HepG2 (cell line): ENCODE results near the gene GRK5. TPM values are rescaled to one million over a fixed set of nuclear protein-coding genes. Genes with fewer than 3 reads are reported as not detected.

Source experiments
- ARID2 ChIP-seq: sonication (generic); formaldehyde crosslinking; IDR thresholded peaks from 2 replicates; pipeline ENCODE4 v1.8.1; 2022; ENCODE audit warnings: mild to moderate bottlenecking, missing genetic modification reagents, borderline replicate concordance
- CBFB ChIP-seq: sonication (generic); formaldehyde crosslinking; IDR thresholded peaks from 2 replicates; pipeline ENCODE4 v1.4.0; 2020; ENCODE audit warnings: missing genetic modification reagents
- EP300 ChIP-seq, 3 experiments: sonication (generic) in 1 of 3; formaldehyde crosslinking in 1 of 3; IDR thresholded peaks; 2 replicates each; pipeline versions ENCODE4 v1.5.1 to v1.6.1; 2011 to 2020; ENCODE audit warnings: low read depth in 2 of 3, low read length in 2 of 3, borderline replicate concordance in 1 of 3, improper control_type of control experiment in 1 of 3, mild to moderate bottlenecking in 1 of 3, missing genetic modification reagents in 1 of 3, moderate library complexity in 1 of 3
- FOXM1 ChIP-seq: sonication (generic); formaldehyde crosslinking; IDR thresholded peaks from 2 replicates; pipeline ENCODE4 v1.5.0; 2020; ENCODE audit warnings: missing genetic modification reagents
- GABPB1 ChIP-seq: IDR thresholded peaks from 2 replicates; pipeline ENCODE4 v1.6.1; 2016; ENCODE audit warnings: mild to moderate bottlenecking, missing genetic modification reagents, moderate library complexity, missing compliant biosample characterization
- HMGA1 ChIP-seq: sonication (generic); formaldehyde crosslinking; conservative IDR thresholded peaks from 2 replicates; pipeline ENCODE4 v1.4.0; 2020; ENCODE audit warnings: missing genetic modification reagents
- IKZF4 ChIP-seq: sonication (generic); formaldehyde crosslinking; IDR thresholded peaks from 2 replicates; pipeline ENCODE4 v1.5.1; 2020; ENCODE audit warnings: borderline replicate concordance, mild to moderate bottlenecking, low read depth, missing genetic modification reagents; ENCODE audit errors: not compliant biosample characterization
- KLF11 ChIP-seq: IDR thresholded peaks from 2 replicates; pipeline ENCODE4 v1.6.1; 2016; ENCODE audit warnings: missing compliant biosample characterization
- MAF1 ChIP-seq: sonication (generic); formaldehyde crosslinking; IDR thresholded peaks from 2 replicates; pipeline ENCODE4 v1.5.0; 2020; ENCODE audit warnings: missing genetic modification reagents, borderline replicate concordance
- MTA3 ChIP-seq: sonication (generic); formaldehyde crosslinking; IDR thresholded peaks from 2 replicates; pipeline ENCODE4 v1.4.0; 2020; ENCODE audit warnings: missing genetic modification reagents
- MZF1 ChIP-seq: sonication (generic); formaldehyde crosslinking; IDR thresholded peaks from 2 replicates; pipeline ENCODE4 v1.8.1; 2023; ENCODE audit warnings: mild to moderate bottlenecking, missing genetic modification reagents, borderline replicate concordance
- NCOR1 ChIP-seq: fragments of 200-600 bp; sonication (generic); IDR thresholded peaks from 2 replicates; pipeline ENCODE4 v1.7.0; 2017; ENCODE audit warnings: antibody characterized with exemption, low read length, borderline replicate concordance
- RARA ChIP-seq: IDR thresholded peaks from 2 replicates; pipeline ENCODE4 v1.6.1; 2016; ENCODE audit warnings: missing genetic modification reagents, missing compliant biosample characterization
- SIN3A ChIP-seq: IDR thresholded peaks from 2 replicates; pipeline ENCODE4 v1.6.1; 2011; ENCODE audit warnings: low read depth, mild to moderate bottlenecking, control low read depth, low read length, borderline replicate concordance
- SNAI1 ChIP-seq: sonication (generic); formaldehyde crosslinking; IDR thresholded peaks from 2 replicates; pipeline ENCODE4 v1.5.0; 2020; ENCODE audit warnings: mild to moderate bottlenecking, missing genetic modification reagents, borderline replicate concordance
- ZNF264 ChIP-seq: sonication (generic); formaldehyde crosslinking; IDR thresholded peaks from 2 replicates; pipeline ENCODE4 v1.4.0; 2020; ENCODE audit warnings: missing genetic modification reagents
- ZNF547 ChIP-seq: sonication (generic); formaldehyde crosslinking; IDR thresholded peaks from 2 replicates; pipeline ENCODE4 v1.5.1; 2020; ENCODE audit warnings: mild to moderate bottlenecking, missing genetic modification reagents
- ZNF616 ChIP-seq: sonication (generic); formaldehyde crosslinking; IDR thresholded peaks from 2 replicates; pipeline ENCODE4 v1.5.0; 2020; ENCODE audit warnings: low read depth, mild to moderate bottlenecking, missing genetic modification reagents
- ZNF879 ChIP-seq: sonication (generic); formaldehyde crosslinking; IDR thresholded peaks from 2 replicates; pipeline ENCODE4 v1.8.1; 2023; ENCODE audit warnings: missing genetic modification reagents
- polyA plus RNA-seq, 8 experiments: library from polyadenylated mRNA; depleted of rRNA in 3 of 8; stranded (reverse) in 7 of 8; unstranded in 1 of 8; fragments of >200 nt; fragmentation: Illumina TruSeq in 4 of 8; extraction: Trizol in 4 of 8; gene quantifications; 2 replicates each; pipeline versions ENCODE4 v1.2.1 to v1.2.3, GENCODE V29; 2011 to 2016; ENCODE audit warnings: low read depth in 4 of 8, missing spikeins in 1 of 8, mixed read lengths in 1 of 8; ENCODE audit not compliant: insufficient read depth in 1 of 8
- total RNA-seq, 5 experiments: library from RNA; depleted of rRNA; stranded (reverse); fragments of >200 nt; fragmentation: Illumina TruSeq; extraction: Trizol; gene quantifications; 2 replicates each; pipeline ENCODE4 v1.2.3, GENCODE V29; 2016; ENCODE audit warnings: low read depth in 1 of 5
- TF ChIP-seq, protein P1 (sequence below): IDR thresholded peaks from 2 replicates; pipeline ENCODE4 v1.6.1; 2016; ENCODE audit warnings: low read depth, missing genetic modification reagents, missing compliant biosample characterization
- TF ChIP-seq, protein P2 (sequence below): sonication (generic); formaldehyde crosslinking; IDR thresholded peaks from 2 replicates; pipeline ENCODE4 v1.8.0; 2022; ENCODE audit warnings: missing genetic modification reagents, mild to moderate bottlenecking, borderline replicate concordance
- TF ChIP-seq, protein P3 (sequence below): sonication (generic); formaldehyde crosslinking; IDR thresholded peaks from 2 replicates; pipeline ENCODE4 v1.8.1; 2023; ENCODE audit warnings: mild to moderate bottlenecking, inconsistent platforms, moderate library complexity, missing genetic modification reagents, borderline replicate concordance

Gene GRK5
- total and polyA plus RNA-seq, 2 of the 13 experiments (the other 11 are each of a cell fraction or from before 2014, with no cell fraction given) = 10.4 to 12.6 TPM

DNA sequence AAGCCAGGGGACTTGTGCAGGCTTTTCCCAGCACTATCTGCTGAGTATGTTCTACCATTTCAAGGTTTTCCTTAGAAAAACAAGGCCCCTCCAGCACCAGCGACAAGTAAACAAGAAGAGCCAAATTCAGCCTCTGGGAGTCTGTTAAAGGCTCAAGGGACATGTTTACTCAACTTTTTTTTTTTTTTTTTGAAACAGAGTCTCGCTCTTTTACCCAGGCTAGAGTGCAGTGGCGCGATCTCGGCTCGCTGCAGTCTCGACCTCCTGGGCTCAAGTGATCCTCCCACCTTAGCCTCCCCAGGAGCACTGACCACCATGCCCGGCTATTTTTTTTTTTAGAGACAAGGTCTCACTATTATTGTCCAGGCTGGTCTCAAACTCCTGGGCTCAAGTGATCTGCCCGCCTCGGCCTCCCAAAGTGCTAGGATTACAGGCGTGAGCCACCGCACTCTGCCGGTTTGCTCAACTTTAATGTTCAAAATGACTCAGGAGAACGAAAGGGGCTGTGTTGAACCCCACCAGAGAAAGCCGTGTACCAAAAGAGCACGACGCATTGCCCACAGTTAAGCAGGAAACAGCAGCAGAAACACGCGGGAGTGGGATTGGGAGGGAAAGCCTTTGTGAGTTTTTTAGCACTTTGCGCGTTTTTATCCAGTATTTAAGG is 29.5 kb upstream of the GRK5 start (continued):
- no peak for TF ChIP-seq KLF11 (CRISPR knock-in tag)
- no peak for TF ChIP-seq MZF1 (CRISPR knock-in tag)
- TF ChIP-seq IKZF4 (CRISPR knock-in tag) = no peak
- TF ChIP-seq MAF1 (CRISPR knock-in tag) = no peak
- no peak for TF ChIP-seq SNAI1 (CRISPR knock-in tag)
- peak in 1 of 2 experiments; percentile 53; a peak in 2 of 4 replicates for TF ChIP-seq EP300 (IDR thresholded peaks at IDR 0.05; ENCODE audit: low read depth in 2 of 2, low read length in 2 of 2)
- 0 out of 2 replicates have a peak, but pooled peaks have one; percentile 8 for TF ChIP-seq EP300 (CRISPR knock-in tag; IDR thresholded peaks at IDR 0.05; ENCODE audit: borderline replicate concordance)
- TF ChIP-seq ZNF264 (CRISPR knock-in tag) = no peak; the same call in 1 of the 2 replicates
- TF ChIP-seq, protein P1, sequence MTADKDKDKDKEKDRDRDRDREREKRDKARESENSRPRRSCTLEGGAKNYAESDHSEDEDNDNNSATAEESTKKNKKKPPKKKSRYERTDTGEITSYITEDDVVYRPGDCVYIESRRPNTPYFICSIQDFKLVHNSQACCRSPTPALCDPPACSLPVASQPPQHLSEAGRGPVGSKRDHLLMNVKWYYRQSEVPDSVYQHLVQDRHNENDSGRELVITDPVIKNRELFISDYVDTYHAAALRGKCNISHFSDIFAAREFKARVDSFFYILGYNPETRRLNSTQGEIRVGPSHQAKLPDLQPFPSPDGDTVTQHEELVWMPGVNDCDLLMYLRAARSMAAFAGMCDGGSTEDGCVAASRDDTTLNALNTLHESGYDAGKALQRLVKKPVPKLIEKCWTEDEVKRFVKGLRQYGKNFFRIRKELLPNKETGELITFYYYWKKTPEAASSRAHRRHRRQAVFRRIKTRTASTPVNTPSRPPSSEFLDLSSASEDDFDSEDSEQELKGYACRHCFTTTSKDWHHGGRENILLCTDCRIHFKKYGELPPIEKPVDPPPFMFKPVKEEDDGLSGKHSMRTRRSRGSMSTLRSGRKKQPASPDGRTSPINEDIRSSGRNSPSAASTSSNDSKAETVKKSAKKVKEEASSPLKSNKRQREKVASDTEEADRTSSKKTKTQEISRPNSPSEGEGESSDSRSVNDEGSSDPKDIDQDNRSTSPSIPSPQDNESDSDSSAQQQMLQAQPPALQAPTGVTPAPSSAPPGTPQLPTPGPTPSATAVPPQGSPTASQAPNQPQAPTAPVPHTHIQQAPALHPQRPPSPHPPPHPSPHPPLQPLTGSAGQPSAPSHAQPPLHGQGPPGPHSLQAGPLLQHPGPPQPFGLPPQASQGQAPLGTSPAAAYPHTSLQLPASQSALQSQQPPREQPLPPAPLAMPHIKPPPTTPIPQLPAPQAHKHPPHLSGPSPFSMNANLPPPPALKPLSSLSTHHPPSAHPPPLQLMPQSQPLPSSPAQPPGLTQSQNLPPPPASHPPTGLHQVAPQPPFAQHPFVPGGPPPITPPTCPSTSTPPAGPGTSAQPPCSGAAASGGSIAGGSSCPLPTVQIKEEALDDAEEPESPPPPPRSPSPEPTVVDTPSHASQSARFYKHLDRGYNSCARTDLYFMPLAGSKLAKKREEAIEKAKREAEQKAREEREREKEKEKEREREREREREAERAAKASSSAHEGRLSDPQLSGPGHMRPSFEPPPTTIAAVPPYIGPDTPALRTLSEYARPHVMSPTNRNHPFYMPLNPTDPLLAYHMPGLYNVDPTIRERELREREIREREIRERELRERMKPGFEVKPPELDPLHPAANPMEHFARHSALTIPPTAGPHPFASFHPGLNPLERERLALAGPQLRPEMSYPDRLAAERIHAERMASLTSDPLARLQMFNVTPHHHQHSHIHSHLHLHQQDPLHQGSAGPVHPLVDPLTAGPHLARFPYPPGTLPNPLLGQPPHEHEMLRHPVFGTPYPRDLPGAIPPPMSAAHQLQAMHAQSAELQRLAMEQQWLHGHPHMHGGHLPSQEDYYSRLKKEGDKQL (CRISPR knock-in tag) = 0 out of 2 replicates have a peak, but pooled peaks have one; percentile 1
- no peak for TF ChIP-seq GABPB1
- TF ChIP-seq CBFB = no peak
- 0 out of 2 replicates have a peak, but pooled peaks have one; percentile 17 for TF ChIP-seq SIN3A
- TF ChIP-seq ZNF547 (CRISPR knock-in tag) = peak; percentile 33; the same call in 1 of the 2 replicates
- no peak for TF ChIP-seq ARID2
- TF ChIP-seq RARA = 0 out of 2 replicates have a peak, but pooled peaks have one; percentile 16
- TF ChIP-seq, protein P2, sequence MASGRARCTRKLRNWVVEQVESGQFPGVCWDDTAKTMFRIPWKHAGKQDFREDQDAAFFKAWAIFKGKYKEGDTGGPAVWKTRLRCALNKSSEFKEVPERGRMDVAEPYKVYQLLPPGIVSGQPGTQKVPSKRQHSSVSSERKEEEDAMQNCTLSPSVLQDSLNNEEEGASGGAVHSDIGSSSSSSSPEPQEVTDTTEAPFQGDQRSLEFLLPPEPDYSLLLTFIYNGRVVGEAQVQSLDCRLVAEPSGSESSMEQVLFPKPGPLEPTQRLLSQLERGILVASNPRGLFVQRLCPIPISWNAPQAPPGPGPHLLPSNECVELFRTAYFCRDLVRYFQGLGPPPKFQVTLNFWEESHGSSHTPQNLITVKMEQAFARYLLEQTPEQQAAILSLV (CRISPR knock-in tag) = no peak
- no peak for TF ChIP-seq HMGA1 (CRISPR knock-in tag)
- TF ChIP-seq FOXM1 (CRISPR knock-in tag) = no peak
- peak; percentile 42; the same call in 1 of the 2 replicates for TF ChIP-seq NCOR1
- no peak for TF ChIP-seq ZNF616 (CRISPR knock-in tag)
- TF ChIP-seq MTA3 (CRISPR knock-in tag) = no peak
- TF ChIP-seq, protein P3, sequence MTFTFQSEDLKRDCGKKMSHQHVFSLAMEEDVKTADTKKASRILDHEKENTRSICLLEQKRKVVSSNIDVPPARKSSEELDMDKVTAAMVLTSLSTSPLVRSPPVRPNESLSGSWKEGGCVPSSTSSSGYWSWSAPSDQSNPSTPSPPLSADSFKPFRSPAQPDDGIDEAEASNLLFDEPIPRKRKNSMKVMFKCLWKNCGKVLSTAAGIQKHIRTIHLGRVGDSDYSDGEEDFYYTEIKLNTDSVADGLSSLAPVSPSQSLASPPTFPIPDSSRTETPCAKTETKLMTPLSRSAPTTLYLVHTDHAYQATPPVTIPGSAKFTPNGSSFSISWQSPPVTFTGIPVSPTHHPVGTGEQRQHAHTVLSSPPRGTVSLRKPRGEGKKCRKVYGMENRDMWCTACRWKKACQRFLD (CRISPR knock-in tag) = no peak
- TF ChIP-seq ZNF879 (CRISPR knock-in tag) = no peak
